ENCODE results near the gene OR2Y1. TPM values are rescaled to one million over a fixed set of nuclear protein-coding genes. Genes with fewer than 3 reads are reported as not detected.
"Not testable (repeated sequence)": the region's sequence is repeated elsewhere in the genome, so short reads cannot be mapped to it uniquely, and the experiment has no call there.

The OR2Y1 gene
- total and polyA plus RNA-seq, 5 donors from 2014 or later: not detected

GRCh38 chr5:180784497-180785097 lies 44.7 kb upstream of the OR2Y1 start:
- no peaks in the 10 kb centered on the region for H3K27me3 Mint-ChIP-seq
- H3K27ac Mint-ChIP-seq: no peak overlapping the region
- peak; percentile 76 to 81 for ATAC-seq (ENCODE audit: low read depth in 2 of 2)
- H3K27me3 ChIP-seq (ENCODE audit: control insufficient read depth, insufficient read depth, low read length): no peaks in the 10 kb centered on the region
- no peak overlapping the region for H3K27ac ChIP-seq (ENCODE audit: insufficient read depth, low read length, poor library complexity, severe bottlenecking)
- no peaks in the 10 kb centered on the region for H3K36me3 Mint-ChIP-seq
- peaks cover 14% of the 10 kb centered on the region for H3K36me3 ChIP-seq (ENCODE audit: control insufficient read depth, insufficient read depth, low read length)
- peak; percentile 60 to 82 (median 77) for DNase-seq
- H3K4me3 Mint-ChIP-seq: no peak overlapping the region
- peaks cover 6 to 45% (median 20%) of the 10 kb centered on the region in 4 donors for H3K4me1 Mint-ChIP-seq
- no peaks in the 10 kb centered on the region for H3K9me3 ChIP-seq (ENCODE audit: control insufficient read depth in 2 of 2, low read length in 2 of 2)
- H3K4me3 ChIP-seq (ENCODE audit: low read depth, low read length): no peak overlapping the region
- no peaks in the 10 kb centered on the region for H3K9me3 Mint-ChIP-seq
- H3K4me1 ChIP-seq (ENCODE audit: control insufficient read depth, insufficient read depth, low read length, poor library complexity, severe bottlenecking): no peaks in the 10 kb centered on the region

DNA sequence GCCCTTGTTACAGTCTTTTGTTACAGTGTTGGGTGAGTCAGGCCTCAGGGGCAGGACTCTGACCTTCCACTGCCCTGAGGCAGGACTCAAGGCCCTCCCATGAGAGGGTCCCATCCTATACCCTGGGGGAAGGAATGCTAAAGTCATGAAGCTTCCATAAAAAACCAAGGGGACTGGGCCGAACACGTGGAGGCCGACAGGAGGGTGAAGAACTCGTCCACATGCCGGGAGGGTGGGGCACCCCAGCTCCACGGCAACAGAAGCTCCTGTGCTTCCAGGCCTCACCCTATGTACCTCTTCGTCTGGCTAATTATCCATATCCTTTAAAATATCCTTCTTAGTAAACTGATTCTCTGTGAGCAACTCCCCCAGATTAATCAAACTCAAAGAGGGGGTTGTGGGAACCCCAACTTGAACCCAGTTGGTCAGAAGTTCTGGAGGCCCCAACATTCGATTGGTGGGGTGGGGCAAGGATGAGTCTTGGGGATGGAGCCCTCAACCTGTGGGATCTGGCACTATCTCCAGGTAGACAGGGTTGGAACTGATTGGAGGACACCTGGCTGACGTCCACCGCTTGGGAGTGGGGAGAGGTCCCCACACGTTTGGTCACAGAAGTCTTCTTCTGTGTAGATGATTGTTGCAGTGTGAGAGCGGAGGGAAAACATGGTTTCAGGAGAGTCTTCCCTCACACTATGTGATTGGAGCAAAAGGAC lies 43.6 kb upstream of the OR2Y1 start:
- Mint-ChIP-seq H3K36me3 (no peaks in the 10 kb centered on the region), H3K27ac (no peak overlapping the region), H3K27me3 (no peaks in the 10 kb centered on the region), H3K4me3 (no peak overlapping the region), H3K4me1 (peaks cover 6 to 44% (median 20%) of the 10 kb centered on the region in 4 donors), H3K9me3 (no peaks in the 10 kb centered on the region)
- Histone ChIP-seq H3K9me3 (ENCODE audit: control insufficient read depth in 2 of 2, low read length in 2 of 2) (no peaks in the 10 kb centered on the region), H3K36me3 (ENCODE audit: control insufficient read depth, insufficient read depth, low read length) (peaks cover 7% of the 10 kb centered on the region), H3K27ac (ENCODE audit: insufficient read depth, low read length, poor library complexity, severe bottlenecking) (no peak overlapping the region), H3K4me1 (ENCODE audit: control insufficient read depth, insufficient read depth, low read length, poor library complexity, severe bottlenecking) (no peaks in the 10 kb centered on the region), H3K27me3 (ENCODE audit: control insufficient read depth, insufficient read depth, low read length) (no peaks in the 10 kb centered on the region), H3K4me3 (ENCODE audit: low read depth, low read length) (no peak overlapping the region)
- DNase-seq (no peak), ATAC-seq (ENCODE audit: low read depth in 2 of 2) (no peak)

- DNase-seq (no peak), ATAC-seq (ENCODE audit: low read depth in 2 of 2) (no peak)
- Histone ChIP-seq H3K27ac (ENCODE audit: insufficient read depth, low read length, poor library complexity, severe bottlenecking) (no peak overlapping the region), H3K9me3 (ENCODE audit: control insufficient read depth in 2 of 2, low read length in 2 of 2) (no peaks in the 10 kb centered on the region), H3K36me3 (ENCODE audit: control insufficient read depth, insufficient read depth, low read length) (peaks cover 1% of the 10 kb centered on the region), H3K4me3 (ENCODE audit: low read depth, low read length) (no peak overlapping the region), H3K4me1 (ENCODE audit: control insufficient read depth, insufficient read depth, low read length, poor library complexity, severe bottlenecking) (no peaks in the 10 kb centered on the region), H3K27me3 (ENCODE audit: control insufficient read depth, insufficient read depth, low read length) (no peaks in the 10 kb centered on the region)
- Mint-ChIP-seq H3K27ac (peak overlapping the region in 1 of 3 donors; percentile 63), H3K9me3 (no peaks in the 10 kb centered on the region), H3K27me3 (no peaks in the 10 kb centered on the region), H3K4me3 (no peak overlapping the region), H3K4me1 (peaks cover 6 to 39% (median 20%) of the 10 kb centered on the region in 4 donors), H3K36me3 (no peaks in the 10 kb centered on the region)
Measured at GRCh38 chr5:180782748-180783147, 42.9 kb upstream of the OR2Y1 start.

DNA sequence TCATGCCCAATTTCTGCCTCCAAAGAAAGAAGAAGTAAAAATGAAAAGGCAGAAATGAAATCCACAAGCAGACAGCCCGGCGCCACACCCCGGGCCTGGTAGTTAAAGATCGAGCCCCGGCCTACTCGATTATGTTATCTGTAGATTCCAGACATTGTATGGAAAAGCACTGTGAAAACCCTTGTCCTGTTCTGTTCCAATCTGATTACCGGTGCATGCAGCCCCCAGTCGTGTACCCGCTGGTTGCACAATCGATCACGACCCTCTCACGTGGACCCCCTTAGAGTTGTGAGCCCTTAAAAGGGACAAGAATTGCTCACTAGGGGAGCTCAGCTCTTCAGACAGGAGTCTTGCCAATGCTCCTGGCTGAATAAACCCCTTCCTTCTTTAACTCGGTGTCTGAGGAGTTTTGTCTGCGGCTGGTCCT lies 42.1 kb upstream of the OR2Y1 start:
- ATAC-seq (ENCODE audit: low read depth in 2 of 2); H3K27me3 Mint-ChIP-seq; H3K9me3 Mint-ChIP-seq; H3K27me3 ChIP-seq (ENCODE audit: control insufficient read depth, insufficient read depth, low read length); H3K27ac ChIP-seq (ENCODE audit: insufficient read depth, low read length, poor library complexity, severe bottlenecking); H3K27ac Mint-ChIP-seq; DNase-seq; H3K36me3 ChIP-seq (ENCODE audit: control insufficient read depth, insufficient read depth, low read length); H3K9me3 ChIP-seq (ENCODE audit: control insufficient read depth in 2 of 2, low read length in 2 of 2); H3K4me1 ChIP-seq (ENCODE audit: control insufficient read depth, insufficient read depth, low read length, poor library complexity, severe bottlenecking); H3K4me3 Mint-ChIP-seq; H3K36me3 Mint-ChIP-seq; H3K4me3 ChIP-seq (ENCODE audit: low read depth, low read length): not testable (repeated sequence)
- H3K4me1 Mint-ChIP-seq: peaks cover 6 to 34% (median 14%) of the 10 kb centered on the region in 4 donors

DNA sequence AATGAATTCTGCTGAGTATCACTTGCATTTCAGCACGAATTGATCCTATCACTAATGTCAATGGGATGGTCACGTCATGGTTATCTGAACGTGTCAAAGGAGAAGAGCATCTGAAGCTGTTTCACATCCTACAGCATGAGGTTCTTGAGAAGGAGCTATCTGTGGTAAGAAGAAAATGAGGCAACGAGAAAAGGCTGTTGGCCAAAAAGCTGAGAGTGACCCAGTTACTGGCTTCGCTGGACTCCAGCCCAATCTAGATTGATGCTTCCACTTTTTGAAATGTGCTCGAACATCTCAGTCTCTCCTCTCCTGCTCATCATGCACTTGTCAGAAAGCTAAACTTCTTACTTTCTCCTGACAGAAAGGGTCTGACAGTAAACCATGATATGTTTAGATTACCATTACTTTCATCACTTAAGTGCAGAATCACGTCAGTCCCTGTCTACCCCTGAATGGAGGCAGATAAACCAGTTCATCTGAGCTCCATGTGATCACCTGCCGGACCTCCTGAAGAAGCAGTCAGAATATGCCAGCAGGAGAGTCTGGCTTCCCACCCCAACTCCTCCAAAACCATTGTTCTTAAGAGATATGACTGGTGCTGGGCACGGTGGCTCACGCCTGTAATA lies 40.2 kb upstream of the OR2Y1 start:
- DNase-seq (no peak), ATAC-seq (ENCODE audit: low read depth in 2 of 2) (no peak)
- Mint-ChIP-seq H3K9me3 (no peaks in the 10 kb centered on the region), H3K36me3 (no peaks in the 10 kb centered on the region), H3K27ac (peak overlapping the region in 1 of 3 donors; percentile 45), H3K4me1 (peaks cover 6 to 18% (median 11%) of the 10 kb centered on the region in 4 donors), H3K4me3 (no peak overlapping the region), H3K27me3 (peaks cover 5% of the 10 kb centered on the region)
- Histone ChIP-seq H3K4me3 (ENCODE audit: low read depth, low read length) (no peak overlapping the region), H3K9me3 (ENCODE audit: control insufficient read depth in 2 of 2, low read length in 2 of 2) (no peaks in the 10 kb centered on the region), H3K27me3 (ENCODE audit: control insufficient read depth, insufficient read depth, low read length) (no peaks in the 10 kb centered on the region), H3K36me3 (ENCODE audit: control insufficient read depth, insufficient read depth, low read length) (no peaks in the 10 kb centered on the region), H3K4me1 (ENCODE audit: control insufficient read depth, insufficient read depth, low read length, poor library complexity, severe bottlenecking) (no peaks in the 10 kb centered on the region), H3K27ac (ENCODE audit: insufficient read depth, low read length, poor library complexity, severe bottlenecking) (no peak overlapping the region)

DNA sequence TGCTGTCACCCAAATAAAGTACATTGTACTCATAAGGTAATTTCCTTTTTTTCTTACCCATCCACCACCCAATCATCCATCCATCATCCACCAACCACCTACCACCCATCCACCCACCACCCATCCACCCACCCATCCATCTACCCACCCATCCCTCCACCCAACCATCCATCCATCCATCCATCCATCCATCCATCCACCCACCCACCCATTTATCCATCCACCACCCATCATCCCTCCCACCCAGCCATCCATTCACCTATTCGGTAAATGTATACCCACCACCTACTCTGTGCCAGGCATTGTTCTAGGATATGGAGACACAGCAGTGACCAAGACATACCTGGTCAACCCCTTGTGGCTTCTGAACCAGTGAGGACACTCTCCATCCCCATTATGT lies 37.6 kb upstream of the OR2Y1 start:
- H3K27me3 Mint-ChIP-seq: peaks cover 22% of the 10 kb centered on the region
- H3K4me3 ChIP-seq (ENCODE audit: low read depth, low read length): no peak overlapping the region
- peaks cover 0 to 2% of the 10 kb centered on the region in 2 experiments for H3K9me3 ChIP-seq (ENCODE audit: control insufficient read depth in 2 of 2, low read length in 2 of 2)
- no peak overlapping the region for H3K27ac ChIP-seq (ENCODE audit: insufficient read depth, low read length, poor library complexity, severe bottlenecking)
- H3K9me3 Mint-ChIP-seq: peaks cover 0 to 8% (median 3%) of the 10 kb centered on the region in 7 donors
- H3K27me3 ChIP-seq (ENCODE audit: control insufficient read depth, insufficient read depth, low read length): peaks cover 2% of the 10 kb centered on the region
- DNase-seq (no peak), ATAC-seq (ENCODE audit: low read depth in 2 of 2) (no peak)
- H3K4me3 Mint-ChIP-seq: no peak overlapping the region
- no peaks in the 10 kb centered on the region for H3K4me1 ChIP-seq (ENCODE audit: control insufficient read depth, insufficient read depth, low read length, poor library complexity, severe bottlenecking)
- peaks cover 0 to 10% (median 2%) of the 10 kb centered on the region in 4 donors for H3K4me1 Mint-ChIP-seq
- no peaks in the 10 kb centered on the region for H3K36me3 ChIP-seq (ENCODE audit: control insufficient read depth, insufficient read depth, low read length)
- H3K27ac Mint-ChIP-seq: no peak overlapping the region
- no peaks in the 10 kb centered on the region for H3K36me3 Mint-ChIP-seq

GRCh38 chr5:180776376-180776775 lies 36.5 kb upstream of the OR2Y1 start:
- no peaks in the 10 kb centered on the region for H3K36me3 ChIP-seq (ENCODE audit: control insufficient read depth, insufficient read depth, low read length)
- DNase-seq (no peak), ATAC-seq (ENCODE audit: low read depth in 2 of 2) (no peak)
- peaks cover 2% of the 10 kb centered on the region for H3K27me3 ChIP-seq (ENCODE audit: control insufficient read depth, insufficient read depth, low read length)
- no peak overlapping the region for H3K27ac ChIP-seq (ENCODE audit: insufficient read depth, low read length, poor library complexity, severe bottlenecking)
- peaks cover 9% of the 10 kb centered on the region in 2 experiments for H3K9me3 ChIP-seq (ENCODE audit: control insufficient read depth in 2 of 2, low read length in 2 of 2)
- no peak overlapping the region for H3K4me3 ChIP-seq (ENCODE audit: low read depth, low read length)
- Mint-ChIP-seq H3K27me3 (peaks cover 22% of the 10 kb centered on the region), H3K27ac (no peak overlapping the region), H3K36me3 (no peaks in the 10 kb centered on the region), H3K4me3 (no peak overlapping the region), H3K9me3 (peaks cover 0 to 15% (median 5%) of the 10 kb centered on the region in 7 donors), H3K4me1 (peaks cover 0 to 2% (median 0%) of the 10 kb centered on the region in 4 donors)
- H3K4me1 ChIP-seq (ENCODE audit: control insufficient read depth, insufficient read depth, low read length, poor library complexity, severe bottlenecking): no peaks in the 10 kb centered on the region

Measured in CD4-positive, CD25-positive, alpha-beta regulatory T cell (primary cell).